HEK293 (cell line): Measurements from ENCODE around the gene DRC1.

Experiments used
- TCF7L2 ChIP-seq: IDR thresholded peaks from 2 replicates; pipeline ENCODE4 v1.6.1; 2011; ENCODE audit warnings: low read depth, mild to moderate bottlenecking, inconsistent platforms, low read length, moderate library complexity, borderline replicate concordance
- ZBTB20 ChIP-seq: fragments of 450-650 bp; formaldehyde crosslinking; IDR thresholded peaks from 2 replicates; pipeline ENCODE4 v1.5.1; 2016; ENCODE audit warnings: missing biosample characterization, missing genetic modification characterization
- ZNF350 ChIP-seq: fragments of 450-650 bp; formaldehyde crosslinking; IDR thresholded peaks from 2 replicates; pipeline ENCODE4 v1.5.0; 2017; ENCODE audit warnings: missing biosample characterization, mild to moderate bottlenecking, missing genetic modification characterization
- ZNF510 ChIP-seq: fragments of 450-650 bp; formaldehyde crosslinking; IDR thresholded peaks from 2 replicates; pipeline ENCODE4 v1.5.1; 2018; ENCODE audit warnings: mild to moderate bottlenecking, missing genetic modification characterization, missing biosample characterization; ENCODE audit not compliant: insufficient replicate concordance
- ZNF561 ChIP-seq: fragments of 450-650 bp; IDR thresholded peaks from 2 replicates; pipeline ENCODE4 v1.5.1; 2018; ENCODE audit warnings: missing biosample characterization, missing genetic modification characterization, borderline replicate concordance
- ZNF660 ChIP-seq: fragments of 450-650 bp; IDR thresholded peaks from 2 replicates; pipeline ENCODE4 v1.5.1; 2018; ENCODE audit warnings: missing biosample characterization, mild to moderate bottlenecking, missing genetic modification characterization
- ZNF670 ChIP-seq: fragments of 450-650 bp; formaldehyde crosslinking; IDR thresholded peaks from 2 replicates; pipeline ENCODE4 v1.5.1; 2016; ENCODE audit warnings: missing biosample characterization, missing genetic modification characterization, low read depth
- ZNF830 ChIP-seq: fragments of 450-650 bp; IDR thresholded peaks from 2 replicates; pipeline ENCODE4 v1.5.0; 2018; ENCODE audit warnings: missing biosample characterization, missing genetic modification characterization, low read depth, mild to moderate bottlenecking, moderate library complexity
- TF ChIP-seq, protein P1 (sequence below): fragments of 450-650 bp; formaldehyde crosslinking; IDR thresholded peaks from 2 replicates; pipeline ENCODE4 v1.5.1; 2016; ENCODE audit warnings: missing biosample characterization, missing genetic modification characterization
- TF ChIP-seq, protein P2 (sequence below): fragments of 450-650 bp; formaldehyde crosslinking; IDR thresholded peaks from 2 replicates; pipeline ENCODE4 v1.5.1; 2016; ENCODE audit warnings: missing biosample characterization, missing genetic modification characterization

DNA sequence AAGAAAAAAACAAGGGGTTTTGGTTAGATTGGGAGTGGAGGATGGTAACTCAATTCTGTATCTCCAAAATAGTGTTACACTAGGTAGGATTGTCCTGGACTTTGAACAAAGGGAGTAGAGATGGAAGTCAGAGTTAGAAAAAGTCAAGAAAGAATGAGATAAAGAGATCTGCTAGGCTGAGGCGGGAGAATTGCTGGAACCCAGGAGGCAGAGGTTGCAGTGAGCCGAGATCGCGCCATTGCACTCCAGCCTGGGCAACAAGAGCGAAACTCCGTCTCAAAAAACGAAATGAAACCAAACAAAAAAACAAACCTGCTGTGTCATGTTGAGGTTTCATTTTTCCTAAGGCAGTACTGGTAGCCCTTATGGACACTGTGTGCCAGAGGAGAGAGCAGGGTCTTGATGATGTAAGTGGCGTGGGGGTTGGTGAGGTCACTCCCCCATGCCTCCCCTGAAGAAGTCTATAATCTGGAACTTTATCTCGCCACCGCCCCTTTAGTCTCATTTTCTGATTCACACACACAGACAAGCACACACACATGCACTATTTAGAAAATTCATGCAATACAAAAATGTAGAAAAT, 10.5 kb downstream of the DRC1 start:
- TF ChIP-seq ZBTB20 (no peak), ZNF660 (tag by site-specific recombination) (no peak), TCF7L2 (no peak), ZNF670 (tag by site-specific recombination) (no peak), ZNF561 (tag by site-specific recombination) (no peak), ZNF830 (no peak), ZNF510 (tag by site-specific recombination) (no peak), ZNF350 (tag by site-specific recombination) (no peak)
- TF ChIP-seq, protein P1, sequence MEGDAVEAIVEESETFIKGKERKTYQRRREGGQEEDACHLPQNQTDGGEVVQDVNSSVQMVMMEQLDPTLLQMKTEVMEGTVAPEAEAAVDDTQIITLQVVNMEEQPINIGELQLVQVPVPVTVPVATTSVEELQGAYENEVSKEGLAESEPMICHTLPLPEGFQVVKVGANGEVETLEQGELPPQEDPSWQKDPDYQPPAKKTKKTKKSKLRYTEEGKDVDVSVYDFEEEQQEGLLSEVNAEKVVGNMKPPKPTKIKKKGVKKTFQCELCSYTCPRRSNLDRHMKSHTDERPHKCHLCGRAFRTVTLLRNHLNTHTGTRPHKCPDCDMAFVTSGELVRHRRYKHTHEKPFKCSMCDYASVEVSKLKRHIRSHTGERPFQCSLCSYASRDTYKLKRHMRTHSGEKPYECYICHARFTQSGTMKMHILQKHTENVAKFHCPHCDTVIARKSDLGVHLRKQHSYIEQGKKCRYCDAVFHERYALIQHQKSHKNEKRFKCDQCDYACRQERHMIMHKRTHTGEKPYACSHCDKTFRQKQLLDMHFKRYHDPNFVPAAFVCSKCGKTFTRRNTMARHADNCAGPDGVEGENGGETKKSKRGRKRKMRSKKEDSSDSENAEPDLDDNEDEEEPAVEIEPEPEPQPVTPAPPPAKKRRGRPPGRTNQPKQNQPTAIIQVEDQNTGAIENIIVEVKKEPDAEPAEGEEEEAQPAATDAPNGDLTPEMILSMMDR: no peak
- TF ChIP-seq, protein P2, sequence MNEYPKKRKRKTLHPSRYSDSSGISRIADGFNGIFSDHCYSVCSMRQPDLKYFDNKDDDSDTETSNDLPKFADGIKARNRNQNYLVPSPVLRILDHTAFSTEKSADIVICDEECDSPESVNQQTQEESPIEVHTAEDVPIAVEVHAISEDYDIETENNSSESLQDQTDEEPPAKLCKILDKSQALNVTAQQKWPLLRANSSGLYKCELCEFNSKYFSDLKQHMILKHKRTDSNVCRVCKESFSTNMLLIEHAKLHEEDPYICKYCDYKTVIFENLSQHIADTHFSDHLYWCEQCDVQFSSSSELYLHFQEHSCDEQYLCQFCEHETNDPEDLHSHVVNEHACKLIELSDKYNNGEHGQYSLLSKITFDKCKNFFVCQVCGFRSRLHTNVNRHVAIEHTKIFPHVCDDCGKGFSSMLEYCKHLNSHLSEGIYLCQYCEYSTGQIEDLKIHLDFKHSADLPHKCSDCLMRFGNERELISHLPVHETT (tag by site-specific recombination): no peak
